ENCODE data around the gene GUCY1A1.
A peak's percentile ranks its signal among the peaks of the same experiment; 100 is the strongest.

Gene GUCY1A1

GRCh38 chr4:155738548-155738947 is 71.9 kb downstream of the GUCY1A1 start:
- no peak for DNase-seq

GRCh38 chr4:155741546-155741945 is 74.9 kb downstream of the GUCY1A1 start:
- no peak for DNase-seq

- no peak for DNase-seq
Observed at GRCh38 chr4:155742310-155743015, 75.8 kb downstream of the GUCY1A1 start.

GRCh38 chr4:155745984-155746383 is 79.3 kb downstream of the GUCY1A1 start:
- no peak for DNase-seq

GRCh38 chr4:155748039-155748438 is 81.4 kb downstream of the GUCY1A1 start:
- no peak for DNase-seq

- DNase-seq, result no peak
Observed at GRCh38 chr4:155749041-155749440, 82.4 kb downstream of the GUCY1A1 start.

- DNase-seq, result no peak
Observed at GRCh38 chr4:155751569-155751968, 84.9 kb downstream of the GUCY1A1 start.

- DNase-seq, result no peak
Observed at GRCh38 chr4:155757745-155758265, 91.2 kb downstream of the GUCY1A1 start.

- DNase-seq, result peak; percentile 70 to 97 (median 94)
Observed at GRCh38 chr4:155758481-155759371, 92.1 kb downstream of the GUCY1A1 start, which contains the start of gene GUCY1B1. Gene GUCY1B1 (plus strand): TSS chr4:155759021. CDS start chr4:155759141, 120 bp downstream.

GRCh38 chr4:155759372-155760252 is 93.0 kb downstream of the GUCY1A1 start:
- DNase-seq, result peak in 52 of 58 donors; percentile 9 to 64 (median 30)

GRCh38 chr4:155761047-155761446 is 94.4 kb downstream of the GUCY1A1 start:
- DNase-seq, result no peak

- DNase-seq, result no peak
Observed at GRCh38 chr4:155761916-155762315, 95.3 kb downstream of the GUCY1A1 start.

GRCh38 chr4:155762334-155762733 is 95.7 kb downstream of the GUCY1A1 start:
- DNase-seq, result no peak

GRCh38 chr4:155763551-155763950 is 96.9 kb downstream of the GUCY1A1 start:
- no peak for DNase-seq

GRCh38 chr4:155765149-155765548 is 98.5 kb downstream of the GUCY1A1 start:
- no peak for DNase-seq

- DNase-seq, result no peak
Observed at GRCh38 chr4:155766622-155767021, 100.0 kb downstream of the GUCY1A1 start.

- DNase-seq, result no peak
Observed at GRCh38 chr4:155768370-155768769, 101.7 kb downstream of the GUCY1A1 start.

GRCh38 chr4:155769090-155769489 is 102.4 kb downstream of the GUCY1A1 start:
- DNase-seq, result no peak

GRCh38 chr4:155772459-155773195 is 106.0 kb downstream of the GUCY1A1 start:
- DNase-seq, result no peak

- no peak for DNase-seq
Observed at GRCh38 chr4:155773196-155773800, 106.7 kb downstream of the GUCY1A1 start.

All from anterior cingulate cortex (tissue), 58 donors.